ENCODE data around the gene RAP1A.

DNA sequence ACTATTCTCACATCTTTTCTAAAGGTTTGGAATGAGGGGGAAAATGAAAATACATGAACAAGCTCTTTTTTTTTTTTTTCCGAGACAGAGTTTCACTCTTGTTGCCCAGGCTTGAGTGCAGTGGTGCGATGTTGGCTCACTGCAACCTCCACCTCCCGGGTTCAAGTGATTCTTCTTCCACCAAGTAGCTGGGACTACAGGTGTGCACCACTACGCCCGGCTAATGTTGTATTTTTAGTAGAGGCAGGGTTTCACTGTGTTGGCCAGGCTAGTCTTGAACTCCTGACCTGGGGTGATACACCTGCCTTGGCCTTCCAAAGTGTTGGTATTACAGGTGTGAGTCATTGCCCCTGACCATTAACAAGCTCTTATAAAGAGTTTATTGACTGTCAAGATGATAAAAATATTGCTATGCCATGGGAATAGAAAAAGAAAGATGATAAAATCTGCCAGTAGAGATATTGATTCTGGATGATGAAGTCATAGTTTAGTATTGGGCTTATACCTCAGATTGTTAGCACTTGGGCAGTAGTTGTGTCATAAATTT lies 83.0 kb downstream of the RAP1A start:
- no peak for TF ChIP-seq POLR2A (IDR thresholded peaks at IDR 0.05)
- TF ChIP-seq, protein P1, sequence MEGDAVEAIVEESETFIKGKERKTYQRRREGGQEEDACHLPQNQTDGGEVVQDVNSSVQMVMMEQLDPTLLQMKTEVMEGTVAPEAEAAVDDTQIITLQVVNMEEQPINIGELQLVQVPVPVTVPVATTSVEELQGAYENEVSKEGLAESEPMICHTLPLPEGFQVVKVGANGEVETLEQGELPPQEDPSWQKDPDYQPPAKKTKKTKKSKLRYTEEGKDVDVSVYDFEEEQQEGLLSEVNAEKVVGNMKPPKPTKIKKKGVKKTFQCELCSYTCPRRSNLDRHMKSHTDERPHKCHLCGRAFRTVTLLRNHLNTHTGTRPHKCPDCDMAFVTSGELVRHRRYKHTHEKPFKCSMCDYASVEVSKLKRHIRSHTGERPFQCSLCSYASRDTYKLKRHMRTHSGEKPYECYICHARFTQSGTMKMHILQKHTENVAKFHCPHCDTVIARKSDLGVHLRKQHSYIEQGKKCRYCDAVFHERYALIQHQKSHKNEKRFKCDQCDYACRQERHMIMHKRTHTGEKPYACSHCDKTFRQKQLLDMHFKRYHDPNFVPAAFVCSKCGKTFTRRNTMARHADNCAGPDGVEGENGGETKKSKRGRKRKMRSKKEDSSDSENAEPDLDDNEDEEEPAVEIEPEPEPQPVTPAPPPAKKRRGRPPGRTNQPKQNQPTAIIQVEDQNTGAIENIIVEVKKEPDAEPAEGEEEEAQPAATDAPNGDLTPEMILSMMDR (IDR thresholded peaks at IDR 0.05 in 4 of 5, conservative IDR thresholded peaks at IDR 0.05 in 1 of 5): no peak

Data from gastrocnemius medialis (tissue), 4 donors.